Sigmoid colon (tissue), 7 donors: ENCODE data around the gene EIF2S3. TPM values are rescaled to one million over a fixed set of nuclear protein-coding genes. Genes with fewer than 3 reads are reported as not detected.

ENCODE experiments used
- DNase-seq: peaks from one replicate; pipeline ENCODE4 v3.0.0-alpha.2; 2019
- H3K27ac ChIP-seq, 4 donors: fragments of 200-600 bp; sonication (generic); one replicate each; pipeline ENCODE4 v1.5.1; 2016 to 2019; ENCODE audit warnings: mild to moderate bottlenecking in 1 of 4
- H3K27me3 ChIP-seq, 3 donors: fragments of 200-600 bp; sonication (generic); one replicate each; pipeline ENCODE4 v1.5.1; 2019; ENCODE audit warnings: mild to moderate bottlenecking in 1 of 3
- H3K36me3 ChIP-seq, 4 donors: fragments of 200-600 bp; sonication (generic); one replicate each; pipeline ENCODE4 v1.5.1; 2016 to 2019
- H3K4me1 ChIP-seq, 4 donors: fragments of 200-600 bp; sonication (generic); one replicate each; pipeline ENCODE4 v1.5.1; 2017 to 2019
- H3K4me3 ChIP-seq, 4 donors: fragments of 200-600 bp; sonication (generic); one replicate each; pipeline ENCODE4 v1.5.1; 2017 to 2019; ENCODE audit warnings: mild to moderate bottlenecking in 2 of 4, moderate library complexity in 1 of 4
- H3K9me3 ChIP-seq, 4 donors: fragments of 200-600 bp in 3 of 4; sonication (generic) in 3 of 4; one replicate each; pipeline versions ENCODE4 v1.5.1 to v1.6.1; 2013 to 2019
- CTCF ChIP-seq, 4 experiments: fragments of 450-650 bp in 3 of 4; fragments of 200-600 bp in 1 of 4; IDR thresholded peaks; one replicate each; pipeline ENCODE4 v1.5.1; 2016 to 2019; ENCODE audit warnings: antibody characterized with exemption in 4 of 4, mild to moderate bottlenecking in 3 of 4, moderate library complexity in 2 of 4
- EP300 ChIP-seq, 4 donors: sonication (generic); formaldehyde crosslinking; IDR thresholded peaks; one replicate each; pipeline ENCODE4 v1.6.1; 2017; ENCODE audit warnings: antibody characterized with exemption in 4 of 4
- POLR2A ChIP-seq, 2 donors: fragments of 450-650 bp; IDR thresholded peaks; one replicate each; pipeline ENCODE4 v1.6.1; 2016; ENCODE audit warnings: antibody characterized with exemption in 2 of 2, mild to moderate bottlenecking in 2 of 2, moderate library complexity in 2 of 2
- POLR2AphosphoS5 ChIP-seq, 4 donors: sonication (generic); formaldehyde crosslinking; IDR thresholded peaks; one replicate each; pipeline ENCODE4 v1.6.1; 2017; ENCODE audit warnings: antibody characterized with exemption in 4 of 4
- WGBS, 2 donors: extraction: QIAGEN DNeasy Blood & Tissue Kit; methylation state at CpG; one replicate each; pipeline ENCODE4 v1.1.7; 2013; 5-methylcytosine and 5-hydroxymethylcytosine counted together
- intact Hi-C: fragments of 100-400 bp; cut with DNase I; formaldehyde crosslinking; loops from one replicate; pipeline ENCODE4 v1.15.1; 2023
- polyA plus RNA-seq, 3 donors: library from polyadenylated mRNA; stranded (reverse); fragments of 200-250 nt; gene quantifications; one replicate each; pipeline ENCODE4 v1.2.3, GENCODE V29; 2013
- total RNA-seq, 4 donors: library from RNA; depleted of rRNA; stranded (reverse); fragments of >200 nt; gene quantifications; one replicate each; pipeline ENCODE4 v1.1.0, GENCODE V29; 2016
- donor health status: healthy with polysubstance abuse.
- donor health status: Bipolar disorder and iron deficiency.
- donor health status: healthy.

EIF2S3 gene
- total and polyA plus RNA-seq, 7 donors = 73.5 to 222 (median 134) TPM

- H3K4me3 ChIP-seq = no peak overlapping the region
- no peak overlapping the region for H3K27ac ChIP-seq
- no peaks in the 10 kb centered on the region for H3K4me1 ChIP-seq
- no peaks in the 10 kb centered on the region for H3K27me3 ChIP-seq
- DNase-seq = no peak
- WGBS, 2 donors = 97% methylated on average over 12 of the region's 12 CpGs
- H3K9me3 ChIP-seq = no peaks in the 10 kb centered on the region
- TF ChIP-seq CTCF (IDR thresholded peaks at IDR 0.05) (no peak), POLR2AphosphoS5 (IDR thresholded peaks at IDR 0.05) (no peak), POLR2A (IDR thresholded peaks at IDR 0.05) (no peak), EP300 (IDR thresholded peaks at IDR 0.05) (no peak)
- H3K36me3 ChIP-seq = no peaks in the 10 kb centered on the region
- intact Hi-C loops = no loop called here
Observed at GRCh38 chrX:24093746-24094145, 39.0 kb downstream of the EIF2S3 start.

- Histone ChIP-seq H3K9me3 (no peaks in the 10 kb centered on the region), H3K27ac (no peak overlapping the region), H3K27me3 (no peaks in the 10 kb centered on the region), H3K36me3 (no peaks in the 10 kb centered on the region), H3K4me1 (no peaks in the 10 kb centered on the region), H3K4me3 (no peak overlapping the region)
- intact Hi-C loops = no loop called here
- no peak for DNase-seq
- TF ChIP-seq POLR2AphosphoS5 (IDR thresholded peaks at IDR 0.05) = no peak
- no peak for TF ChIP-seq CTCF (IDR thresholded peaks at IDR 0.05)
- TF ChIP-seq EP300 (IDR thresholded peaks at IDR 0.05) = no peak
- TF ChIP-seq POLR2A (IDR thresholded peaks at IDR 0.05) = no peak
- WGBS, 2 donors = 23 to 76% methylated on average over 1 of the region's 1 CpG
Observed at GRCh38 chrX:24097741-24098260, 43.0 kb downstream of the EIF2S3 start.

GRCh38 chrX:24098932-24099331, 44.2 kb downstream of the EIF2S3 start:
- no peaks in the 10 kb centered on the region for H3K36me3 ChIP-seq
- intact Hi-C loops = no loop called here

GRCh38 chrX:24099394-24099793, 44.6 kb downstream of the EIF2S3 start:
- no peak overlapping the region for H3K27ac ChIP-seq
- 81 to 85% methylated on average over 6 of the region's 6 CpGs for WGBS, 2 donors
- no peaks in the 10 kb centered on the region for H3K36me3 ChIP-seq
- H3K4me1 ChIP-seq = no peaks in the 10 kb centered on the region
- intact Hi-C loops = no loop called here
- no peak for DNase-seq
- no peaks in the 10 kb centered on the region for H3K27me3 ChIP-seq
- H3K9me3 ChIP-seq = no peaks in the 10 kb centered on the region
- H3K4me3 ChIP-seq = no peak overlapping the region
- TF ChIP-seq POLR2AphosphoS5 (IDR thresholded peaks at IDR 0.05) (no peak), POLR2A (IDR thresholded peaks at IDR 0.05) (no peak), CTCF (IDR thresholded peaks at IDR 0.05) (no peak), EP300 (IDR thresholded peaks at IDR 0.05) (no peak)

More at GRCh38 chrX:24098932-24099331, 44.2 kb downstream of the EIF2S3 start:
- 48 to 83% methylated on average over 1 of the region's 1 CpG for WGBS, 2 donors
- no peak for DNase-seq
- no peak overlapping the region for H3K27ac ChIP-seq
- H3K4me1 ChIP-seq = no peaks in the 10 kb centered on the region
- TF ChIP-seq POLR2AphosphoS5 (IDR thresholded peaks at IDR 0.05) (no peak), CTCF (IDR thresholded peaks at IDR 0.05) (no peak), POLR2A (IDR thresholded peaks at IDR 0.05) (no peak), EP300 (IDR thresholded peaks at IDR 0.05) (no peak)
- no peaks in the 10 kb centered on the region for H3K27me3 ChIP-seq
- H3K9me3 ChIP-seq = no peaks in the 10 kb centered on the region
- H3K4me3 ChIP-seq = no peak overlapping the region

- no peak overlapping the region for H3K27ac ChIP-seq
- no peak for DNase-seq
- H3K27me3 ChIP-seq = no peaks in the 10 kb centered on the region
- H3K36me3 ChIP-seq = no peaks in the 10 kb centered on the region
- peaks cover 0 to 3% (median 0%) of the 10 kb centered on the region in 4 donors for H3K4me1 ChIP-seq
- 71 to 81% methylated on average over 2 of the region's 2 CpGs for WGBS, 2 donors
- TF ChIP-seq CTCF (IDR thresholded peaks at IDR 0.05) (no peak), POLR2A (IDR thresholded peaks at IDR 0.05) (no peak), POLR2AphosphoS5 (IDR thresholded peaks at IDR 0.05) (no peak), EP300 (IDR thresholded peaks at IDR 0.05) (no peak)
- intact Hi-C loops = no loop called here
- no peaks in the 10 kb centered on the region for H3K9me3 ChIP-seq
- H3K4me3 ChIP-seq = no peak overlapping the region
Observed at GRCh38 chrX:24100713-24101112, 46.0 kb downstream of the EIF2S3 start.
